HT1080 (cell line): ENCODE data around the gene CUTC. TPM values are rescaled to one million over a fixed set of nuclear protein-coding genes. Genes with fewer than 3 reads are reported as not detected.
"Not testable (repeated sequence)": the region's sequence is repeated elsewhere in the genome, so short reads cannot be mapped to it uniquely, and the experiment has no call there.

Source experiments
- DNase-seq: peaks from one replicate; pipeline ENCODE4 v3.0.0-alpha.2; 2015; ENCODE audit warnings: low read depth
- total RNA-seq: library from RNA; depleted of rRNA; stranded (reverse); fragments of >200 nt; shearing (Covaris generic); gene quantifications from 2 replicates; pipeline ENCODE4 v1.2.3, GENCODE V29; 2014

Gene CUTC
- total RNA-seq, 1 experiment from 2014 or later: 25.6 TPM

DNA sequence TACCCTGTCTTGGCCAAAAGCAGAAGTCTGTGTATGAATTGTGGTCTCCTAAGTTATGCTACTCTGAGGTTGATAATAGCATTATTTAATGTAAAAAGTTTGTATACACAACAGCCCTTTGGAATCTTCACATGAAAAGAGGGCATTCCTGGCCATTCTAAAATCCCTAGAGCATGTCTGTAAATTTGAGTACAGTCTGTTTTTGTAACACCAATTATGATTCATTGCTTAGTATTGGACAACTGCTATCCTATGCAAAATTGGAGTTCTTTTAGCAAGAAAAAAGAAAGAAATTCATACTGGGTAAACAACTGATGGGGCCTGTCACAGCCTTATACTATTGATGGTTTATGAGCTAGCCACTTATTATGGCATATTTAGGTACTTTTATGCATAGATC, 10.2 kb downstream of the CUTC start:
- DNase-seq: no peak

DNA sequence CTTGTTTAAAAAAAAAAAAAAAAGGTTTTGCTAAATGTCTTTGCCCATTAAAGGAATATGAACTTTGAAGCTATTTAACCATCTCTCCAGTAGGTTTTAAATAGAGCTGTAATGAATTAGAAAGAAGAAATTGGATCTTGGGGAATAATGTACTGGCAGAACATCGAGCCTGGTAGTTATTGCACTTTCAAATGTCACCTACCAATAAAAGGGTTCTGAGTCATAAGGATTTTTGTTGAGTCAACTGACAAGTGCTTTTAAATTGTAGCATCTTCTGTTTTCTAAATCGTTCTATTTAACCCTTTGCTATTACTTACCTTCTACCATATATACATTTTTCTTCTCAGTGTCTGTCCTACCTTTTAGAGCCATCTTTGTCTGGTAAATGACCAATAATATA, 10.7 kb downstream of the CUTC start:
- no peak for DNase-seq

DNA sequence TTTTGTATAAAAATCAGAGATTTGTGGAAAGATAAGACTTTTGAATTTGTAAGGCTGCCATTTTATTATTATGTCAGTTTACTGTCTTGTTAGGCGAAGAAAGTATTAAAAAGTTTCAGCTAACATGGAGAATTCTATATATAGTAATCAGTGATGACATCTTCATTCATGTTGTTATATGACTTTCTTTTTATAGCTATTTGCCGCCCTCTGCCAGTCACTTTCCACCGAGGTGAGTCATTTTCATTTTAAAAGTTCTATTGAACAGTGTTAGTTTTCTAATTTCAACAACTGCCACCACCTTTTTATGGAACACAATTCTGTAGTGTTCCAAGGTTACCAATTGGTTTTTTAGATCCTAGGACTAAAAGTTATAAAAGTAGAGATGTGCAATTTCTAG, 11.8 kb downstream of the CUTC start:
- no peak for DNase-seq

DNA sequence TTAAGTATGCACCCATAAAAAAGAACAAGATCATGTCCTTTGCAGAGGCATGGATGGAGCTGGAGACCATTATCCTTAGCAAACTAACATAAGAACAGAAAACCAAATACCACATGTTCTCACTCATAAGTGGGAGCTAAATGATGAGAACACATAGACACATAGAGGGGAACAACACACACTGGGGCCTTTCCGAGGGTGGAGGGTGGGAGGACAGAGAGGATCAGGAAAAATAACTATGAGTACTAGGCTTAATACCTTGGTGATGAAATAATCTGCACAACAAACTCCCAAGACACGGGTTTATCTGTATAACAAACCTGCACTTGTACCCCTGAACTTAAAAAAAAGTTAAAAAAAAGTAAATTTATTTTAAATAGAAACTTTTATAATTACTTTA, 14.1 kb downstream of the CUTC start:
- DNase-seq: not testable (repeated sequence)

DNA sequence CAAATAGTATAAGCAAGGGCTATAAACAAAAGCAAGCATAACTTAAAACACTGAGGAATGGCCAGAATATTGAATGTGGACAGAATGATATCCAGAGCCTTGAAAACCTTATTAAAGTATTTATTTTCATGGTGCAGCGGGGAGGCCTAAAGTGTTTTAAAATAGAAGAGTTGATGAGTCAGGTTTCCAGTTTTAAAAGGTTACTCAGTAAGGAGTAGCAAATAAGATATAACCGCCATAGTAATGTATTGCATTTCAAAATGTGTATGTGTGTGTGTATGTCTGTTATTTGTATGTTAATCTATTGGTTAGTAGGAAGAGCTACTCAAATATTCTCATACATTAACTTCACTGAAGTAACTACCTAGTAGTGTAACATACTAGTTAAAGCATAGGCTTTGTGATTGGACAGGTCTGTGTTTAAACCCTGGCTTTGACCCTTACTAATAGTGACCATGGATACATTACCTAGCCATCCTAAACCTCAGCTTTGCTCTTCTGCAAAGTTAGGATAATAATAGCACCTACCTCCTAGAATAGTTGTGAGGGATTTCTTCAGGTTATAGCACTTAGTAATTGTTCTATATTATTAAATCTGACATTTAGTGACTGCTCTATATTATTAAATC, 16.9 kb downstream of the CUTC start:
- DNase-seq: no peak

DNA sequence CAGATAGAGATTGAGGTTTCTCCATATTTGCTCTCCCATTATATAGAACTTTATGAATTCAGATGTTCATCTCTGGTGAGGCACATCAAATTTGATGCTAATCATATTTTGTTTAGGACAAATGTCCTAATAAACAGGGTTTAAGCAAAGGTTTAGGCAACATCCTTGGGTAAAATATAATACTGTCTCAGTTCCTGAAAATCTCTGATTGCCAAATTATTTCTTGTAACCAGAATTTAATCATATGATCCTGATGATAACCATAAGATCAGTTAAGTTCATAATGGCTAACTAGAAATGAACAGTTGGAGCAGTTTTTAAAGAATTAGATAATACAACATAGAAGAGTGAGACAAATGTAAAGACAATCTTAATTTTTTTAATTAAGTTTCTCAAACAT, 18.6 kb downstream of the CUTC start:
- no peak for DNase-seq

DNA sequence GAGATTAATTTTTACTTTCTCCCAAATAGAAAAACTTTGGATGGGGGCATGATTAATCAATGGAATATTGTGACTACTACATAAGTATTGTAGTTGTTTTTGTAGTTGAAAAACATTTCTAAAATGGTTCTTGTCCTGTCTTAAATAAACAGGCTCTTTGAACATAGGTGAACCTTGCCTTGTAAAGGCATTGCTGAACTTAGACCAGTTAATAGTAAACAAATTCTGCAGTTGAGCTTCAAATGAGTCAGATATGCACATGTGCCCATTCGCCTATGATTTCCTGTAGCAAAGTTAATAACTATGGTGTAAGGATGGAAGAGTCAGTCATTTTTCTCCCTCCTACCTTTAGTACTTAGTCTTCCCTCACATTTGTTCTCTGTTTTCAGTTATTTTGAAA, 22.6 kb downstream of the CUTC start:
- peak; percentile 24 for DNase-seq

DNA sequence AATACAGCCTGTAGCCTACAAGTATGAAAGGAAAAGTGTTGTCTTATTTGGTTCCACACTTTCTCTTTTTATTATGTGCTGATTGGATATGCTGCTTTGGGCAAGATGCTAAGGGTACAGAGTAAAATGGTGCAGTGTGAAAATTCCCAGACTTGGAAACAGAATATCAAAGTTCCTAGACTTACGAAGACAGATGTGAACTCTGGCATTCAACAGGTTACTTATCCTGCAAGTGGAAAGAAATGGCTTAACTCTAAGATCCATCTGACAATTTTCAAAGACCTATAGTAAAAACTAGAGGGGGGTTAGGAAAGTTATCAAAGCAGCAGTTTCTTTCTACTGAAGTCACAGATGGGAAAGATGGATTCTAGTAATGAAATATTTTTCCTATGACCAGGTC, 24.1 kb downstream of the CUTC start:
- no peak for DNase-seq

DNA sequence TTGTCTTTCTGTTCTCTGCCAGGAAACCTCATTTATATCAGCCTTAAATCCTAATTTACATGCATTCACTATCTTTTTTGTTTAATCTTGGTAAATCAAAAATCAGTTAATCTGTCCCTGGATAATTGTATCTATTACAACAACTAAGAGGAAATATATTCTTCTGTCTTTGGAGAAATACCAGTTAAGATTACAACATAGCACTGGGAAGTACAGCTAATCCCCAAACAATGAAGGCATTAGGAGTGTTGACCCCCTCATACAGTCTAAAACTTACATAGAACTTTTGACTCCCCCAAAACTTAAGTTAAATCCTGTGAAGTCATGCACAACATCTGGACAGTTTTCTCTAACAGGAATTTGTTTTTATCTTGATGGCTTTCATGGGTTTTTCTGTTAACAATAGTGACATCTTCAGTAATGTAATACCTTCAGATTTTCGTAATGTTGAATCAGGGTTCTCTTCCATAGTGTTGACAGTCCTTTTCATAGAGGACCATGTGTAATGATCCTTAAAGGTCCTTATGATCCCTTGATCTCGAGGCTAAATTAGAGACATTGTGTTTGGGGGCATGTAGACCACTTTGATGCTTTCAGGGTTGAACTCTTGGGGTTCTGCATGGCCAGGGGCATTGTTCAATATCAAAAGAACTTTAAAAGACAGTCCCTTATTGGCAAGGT, 26.3 kb downstream of the CUTC start:
- DNase-seq: no peak

DNA sequence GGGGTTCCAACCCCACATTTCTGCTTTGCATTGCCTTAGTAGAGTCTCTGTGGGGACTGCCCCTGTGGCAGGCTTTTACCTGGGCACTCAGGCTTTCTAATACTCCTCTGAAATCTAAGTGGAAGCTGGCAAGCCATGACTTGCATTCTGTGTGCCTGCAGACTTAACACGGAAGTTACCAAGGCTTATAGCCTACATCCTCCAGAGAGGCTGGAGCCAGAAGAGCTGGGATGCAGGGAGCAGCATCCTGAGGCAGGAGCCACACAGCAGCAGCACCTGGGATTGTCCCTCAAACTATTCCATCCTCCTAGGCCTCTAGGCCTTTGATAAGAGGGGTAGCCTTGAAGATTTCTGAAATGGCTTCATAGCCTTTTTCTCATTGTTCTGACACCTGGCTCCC, 28.3 kb downstream of the CUTC start:
- no peak for DNase-seq

DNA sequence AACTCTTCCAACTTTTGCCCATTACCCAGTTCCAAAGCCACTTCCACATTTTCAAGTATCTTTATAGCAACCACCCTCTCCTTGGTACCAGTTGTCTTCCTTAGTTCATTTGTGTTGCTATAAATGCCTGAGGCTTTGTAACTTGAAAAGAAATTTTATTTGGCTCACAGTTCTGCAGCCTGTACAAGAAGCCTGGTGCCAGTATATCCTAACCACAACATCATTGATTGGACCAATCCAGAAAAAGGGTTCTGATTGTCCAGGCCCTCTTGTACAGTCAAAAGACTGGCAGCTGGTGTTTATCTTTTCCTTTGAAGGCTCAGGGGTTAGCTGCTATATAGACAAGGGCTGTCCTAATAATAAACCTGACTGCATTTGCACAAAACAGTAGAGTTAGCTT, 29.3 kb downstream of the CUTC start:
- DNase-seq: no peak

DNA sequence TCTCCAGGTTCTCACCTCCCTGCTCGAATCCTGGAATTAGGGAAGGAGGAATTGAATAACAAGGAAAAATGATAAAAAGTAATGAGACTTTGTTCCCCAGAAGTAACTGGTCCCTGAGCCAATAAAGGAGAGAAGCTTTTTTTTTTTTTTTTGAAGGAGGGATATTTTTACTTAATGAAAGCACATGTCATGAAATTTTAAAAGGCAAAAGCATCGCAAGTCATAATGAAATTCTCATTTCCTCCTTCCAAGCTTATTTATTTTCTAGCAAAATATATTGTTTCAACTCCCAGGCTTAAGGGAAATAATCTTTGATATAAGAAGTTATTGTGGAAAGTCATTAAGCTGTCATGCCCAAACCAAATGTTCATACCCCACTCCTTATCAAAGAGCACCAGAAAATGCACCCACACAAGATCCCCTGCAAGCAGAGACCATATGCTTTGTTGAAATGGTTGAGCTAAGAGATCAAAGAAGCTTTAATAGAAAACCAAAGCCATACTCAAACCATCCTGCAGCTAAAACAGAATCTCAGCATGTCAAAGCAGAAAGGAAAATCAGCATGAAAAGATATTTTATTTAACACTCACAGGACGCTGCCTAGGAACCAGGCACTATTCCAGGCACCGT, 33.8 kb downstream of the CUTC start:
- DNase-seq: no peak

DNA sequence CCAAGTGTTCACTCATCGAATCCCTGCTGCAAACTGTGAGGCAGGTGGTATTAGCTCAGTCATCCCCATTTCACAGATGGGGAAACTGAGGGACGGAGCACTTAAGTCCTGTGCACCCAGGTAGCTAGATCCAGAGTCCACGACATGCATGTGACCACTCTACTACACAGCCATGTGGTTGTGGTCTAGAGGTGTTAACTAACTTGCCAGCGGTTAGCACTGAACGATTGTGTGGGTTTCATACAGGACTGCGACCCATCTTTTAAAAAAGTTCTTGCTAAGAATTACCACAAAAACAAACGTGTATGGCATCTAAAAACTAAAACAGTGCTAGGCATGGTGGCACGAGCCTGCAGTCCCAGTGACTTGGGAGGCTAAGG, 34.3 kb downstream of the CUTC start:
- no peak for DNase-seq

DNA sequence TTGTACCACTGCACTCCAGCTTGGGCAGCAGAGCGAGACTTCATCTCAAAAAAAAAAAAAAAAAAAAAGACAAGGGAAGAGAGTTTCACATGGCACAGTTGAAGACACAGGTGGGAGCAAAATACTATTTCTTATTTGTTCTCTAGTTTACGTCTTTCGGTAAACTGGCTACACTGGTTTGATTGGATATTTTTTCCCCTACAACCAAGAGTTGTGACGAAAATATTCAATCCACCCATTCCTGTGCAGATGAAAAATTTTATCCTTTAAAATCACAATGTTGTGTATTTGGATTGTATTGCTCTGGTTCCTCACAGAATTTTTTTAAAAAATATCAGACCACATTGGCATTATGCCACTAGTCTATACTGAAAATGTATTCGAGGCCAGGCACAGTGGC, 35.9 kb downstream of the CUTC start:
- no peak for DNase-seq

DNA sequence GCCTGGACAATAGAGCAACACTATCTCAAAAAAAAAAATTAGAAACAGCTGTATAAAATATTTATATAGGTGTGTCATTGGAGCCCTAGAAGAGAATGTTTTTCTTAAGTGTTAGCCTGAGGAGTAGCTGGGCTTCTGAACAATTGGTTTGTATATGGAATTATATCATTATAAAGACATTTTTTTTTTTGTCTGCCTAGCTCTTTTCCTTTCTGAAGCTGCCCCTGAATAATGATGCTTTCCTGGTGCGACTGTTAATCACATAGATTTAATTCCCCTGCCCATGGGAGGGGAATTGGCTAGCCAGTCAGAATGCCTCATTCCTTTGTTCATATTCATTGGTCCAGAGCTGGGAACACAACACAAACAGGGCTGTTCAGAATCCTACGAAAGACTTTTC, 36.5 kb downstream of the CUTC start:
- no peak for DNase-seq

DNA sequence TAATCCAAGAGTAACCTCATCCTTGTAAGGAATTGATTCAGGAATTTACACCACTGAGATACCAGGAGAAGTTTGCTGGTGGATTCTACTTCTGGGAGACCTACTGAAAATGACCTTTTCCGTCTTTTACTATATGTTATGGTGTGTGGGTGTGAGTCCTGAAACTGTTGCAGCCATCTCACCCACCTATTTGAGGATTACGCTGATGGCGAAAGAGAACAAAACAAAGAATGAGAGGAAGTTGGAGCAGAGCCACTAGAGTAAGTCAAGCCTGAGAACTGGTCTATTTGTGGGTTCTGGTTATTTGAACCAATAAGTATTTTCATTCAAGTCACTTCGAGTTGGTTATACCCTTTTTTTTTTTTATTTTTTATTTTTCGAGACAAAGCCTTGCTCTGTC, 37.7 kb downstream of the CUTC start:
- DNase-seq: no peak

DNA sequence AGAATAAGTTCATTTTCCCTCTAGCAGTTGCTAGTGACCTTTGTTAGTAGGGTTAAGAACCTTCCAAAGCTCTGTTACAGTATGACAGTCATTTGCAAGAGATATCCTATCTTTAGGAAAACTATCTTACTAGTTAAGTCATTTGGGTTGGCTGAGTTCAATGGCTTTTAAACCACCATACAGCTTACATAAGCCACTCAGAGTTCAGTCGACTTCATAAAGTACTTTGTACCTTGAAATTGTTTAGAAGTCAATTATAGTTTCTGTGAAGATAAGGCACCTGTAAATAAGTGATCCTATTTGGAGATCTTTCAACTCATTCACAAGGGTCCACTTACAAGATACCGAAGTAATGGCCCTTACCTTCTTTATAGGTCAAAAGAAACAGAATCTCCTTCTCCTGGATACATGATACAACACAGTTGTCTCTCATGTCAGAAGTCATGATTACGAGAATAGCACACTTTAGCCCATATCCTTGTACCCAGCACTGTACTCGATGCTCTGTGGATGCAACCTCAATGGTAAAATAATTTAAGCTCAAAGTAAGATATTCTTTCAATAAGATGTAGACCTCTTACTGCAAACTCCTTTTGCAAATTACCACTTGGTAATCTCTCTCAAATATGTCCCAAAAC, 38.5 kb downstream of the CUTC start:
- DNase-seq: no peak

DNA sequence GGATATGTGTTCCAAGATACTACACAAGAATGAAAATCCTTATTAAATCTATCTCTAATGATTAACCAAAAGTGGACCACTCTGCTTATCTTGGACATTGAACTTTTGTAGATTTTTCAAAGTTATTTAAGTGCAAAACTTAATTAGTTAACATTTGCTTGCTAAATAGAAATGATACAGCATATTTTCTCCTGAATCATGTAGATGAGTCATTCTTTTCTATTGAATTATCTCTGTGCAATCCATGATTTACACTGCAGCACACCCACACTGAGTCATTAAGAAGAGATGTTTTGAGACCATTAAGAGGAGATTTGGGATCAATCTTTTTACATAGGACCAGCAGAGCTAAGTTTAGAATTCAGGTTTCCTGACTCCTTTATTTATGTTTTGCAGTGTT, 43.8 kb downstream of the CUTC start:
- peak; percentile 85 for DNase-seq

DNA sequence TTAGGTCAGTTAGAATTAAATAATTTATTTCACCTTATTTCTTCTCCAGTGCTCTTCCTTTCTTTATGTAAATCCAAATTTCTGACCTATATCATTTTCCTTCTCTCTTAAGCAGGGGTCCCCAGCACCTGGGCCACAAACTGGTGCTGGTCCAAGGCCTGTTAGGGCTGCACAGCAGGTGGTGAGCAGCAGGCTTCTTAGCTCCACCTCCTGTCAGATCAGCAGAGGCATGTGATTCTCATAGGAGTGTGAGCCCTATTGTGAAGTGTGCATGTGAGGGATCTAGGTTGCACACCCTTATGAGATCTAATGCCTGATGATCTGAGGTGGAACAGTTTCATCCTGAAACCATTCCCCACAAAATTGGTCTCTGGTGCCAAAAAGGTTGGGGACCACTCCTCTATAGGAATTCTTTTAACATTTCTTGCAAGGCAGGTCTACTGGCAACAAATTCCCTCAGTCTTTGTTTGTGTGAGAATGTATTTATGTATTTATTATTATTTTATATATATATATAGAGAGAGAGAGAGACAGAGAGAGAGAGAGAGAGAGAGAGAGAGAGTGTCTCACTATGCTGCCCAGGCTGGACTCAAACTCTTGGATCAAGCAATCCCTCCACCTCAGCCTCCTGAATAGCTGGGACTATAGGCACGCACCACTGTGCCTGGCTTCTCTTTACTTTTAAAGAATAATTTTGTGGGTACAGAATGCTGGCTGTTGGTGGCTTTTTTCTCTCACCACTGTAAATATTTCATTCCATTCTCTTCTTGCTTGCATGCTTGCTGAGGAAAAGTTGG, 46.1 kb downstream of the CUTC start:
- DNase-seq: no peak

DNA sequence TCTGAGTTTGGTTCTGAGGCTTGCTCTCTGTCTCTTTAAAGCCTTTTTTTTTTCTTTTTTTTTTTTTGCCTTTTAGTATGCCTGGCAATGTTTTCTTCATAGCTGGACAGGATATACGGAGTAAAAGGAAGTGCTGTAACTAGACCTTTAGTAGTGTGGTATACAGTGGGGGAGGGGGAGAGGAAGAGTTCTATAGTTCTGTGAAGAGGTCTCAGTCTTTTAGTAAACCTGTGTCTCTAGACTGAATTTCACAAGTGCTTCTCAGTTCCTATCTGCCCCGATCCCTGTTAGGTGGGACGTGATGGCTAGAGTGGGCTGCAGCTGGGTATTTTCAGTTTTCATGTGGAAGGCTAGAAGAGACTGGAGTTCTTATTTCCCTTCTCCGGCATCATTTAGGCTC, 47.3 kb downstream of the CUTC start:
- peak; percentile 92 for DNase-seq

DNA sequence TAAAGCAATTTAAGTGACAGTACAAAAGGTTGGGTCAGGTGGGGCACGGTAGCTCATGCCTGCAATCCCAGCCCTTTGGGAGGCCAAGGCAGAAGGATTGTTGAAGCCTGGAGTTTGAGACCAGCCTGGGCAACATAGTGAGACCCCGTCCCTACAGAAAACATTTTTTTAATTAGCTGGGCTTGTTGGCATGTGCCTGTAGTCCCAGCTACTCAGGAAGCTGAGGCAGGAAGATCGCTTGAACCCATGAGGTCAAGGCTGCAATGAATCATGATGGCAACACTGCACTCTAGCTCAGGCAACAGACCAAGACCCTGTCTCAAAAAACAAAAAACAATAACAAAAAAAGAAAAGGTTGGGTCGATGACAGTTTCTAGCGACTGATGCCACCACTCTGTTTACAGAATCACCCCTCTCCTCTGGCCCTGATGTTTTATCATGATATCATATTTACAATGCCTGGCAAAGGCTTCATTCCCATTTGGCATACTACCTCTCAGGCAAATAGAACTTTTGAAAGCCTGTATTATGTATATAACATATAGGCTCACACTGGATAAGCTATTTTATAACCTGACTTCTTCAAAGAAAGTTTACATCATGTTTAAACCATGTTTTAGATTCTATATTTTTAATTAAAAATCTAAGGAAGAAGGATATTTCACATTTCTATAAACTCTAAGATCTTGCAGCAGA, 49.8 kb downstream of the CUTC start:
- no peak for DNase-seq
